HepG2 (cell line): ENCODE data around the gene SNAPIN. TPM values are rescaled to one million over a fixed set of nuclear protein-coding genes. Genes with fewer than 3 reads are reported as not detected.

Experiments used
- DR1 ChIP-seq: sonication (generic); formaldehyde crosslinking; IDR thresholded peaks from 2 replicates; pipeline ENCODE4 v1.8.0; 2021; ENCODE audit warnings: mild to moderate bottlenecking, missing genetic modification reagents, inconsistent platforms
- HOXA9 ChIP-seq: sonication (generic); formaldehyde crosslinking; IDR thresholded peaks from 2 replicates; pipeline ENCODE4 v1.8.1; 2022; ENCODE audit warnings: missing genetic modification reagents, mild to moderate bottlenecking, moderate library complexity, borderline replicate concordance
- MAFG ChIP-seq: sonication (generic); formaldehyde crosslinking; IDR thresholded peaks from 2 replicates; pipeline ENCODE4 v1.5.1; 2020; ENCODE audit warnings: mild to moderate bottlenecking, missing genetic modification reagents
- NR0B2 ChIP-seq: sonication (generic); formaldehyde crosslinking; IDR thresholded peaks from 2 replicates; pipeline ENCODE4 v1.4.0; 2020; ENCODE audit warnings: mild to moderate bottlenecking, missing genetic modification reagents
- TFE3 ChIP-seq: IDR thresholded peaks from 2 replicates; pipeline ENCODE4 v1.6.1; 2016
- ZNF24 ChIP-seq: fragments of 450-650 bp; IDR thresholded peaks from 2 replicates; pipeline ENCODE4 v1.6.1; 2017; ENCODE audit warnings: antibody characterized with exemption, mild to moderate bottlenecking
- ZNF3 ChIP-seq: IDR thresholded peaks from 2 replicates; pipeline ENCODE4 v1.7.0; 2017; ENCODE audit warnings: inconsistent platforms
- ZNF713 ChIP-seq: sonication (generic); formaldehyde crosslinking; IDR thresholded peaks from 2 replicates; pipeline ENCODE4 v1.4.0; 2020; ENCODE audit warnings: mild to moderate bottlenecking, missing genetic modification reagents
- ZNF761 ChIP-seq: sonication (generic); formaldehyde crosslinking; conservative IDR thresholded peaks from 2 replicates; pipeline ENCODE4 v1.4.0; 2020; ENCODE audit warnings: mild to moderate bottlenecking, missing genetic modification reagents
- polyA plus RNA-seq, 8 experiments: library from polyadenylated mRNA; depleted of rRNA in 3 of 8; stranded (reverse) in 7 of 8; unstranded in 1 of 8; fragments of >200 nt; fragmentation: Illumina TruSeq in 4 of 8; extraction: Trizol in 4 of 8; gene quantifications; 2 replicates each; pipeline versions ENCODE4 v1.2.1 to v1.2.3, GENCODE V29; 2011 to 2016; ENCODE audit warnings: low read depth in 4 of 8, missing spikeins in 1 of 8, mixed read lengths in 1 of 8; ENCODE audit not compliant: insufficient read depth in 1 of 8
- total RNA-seq, 5 experiments: library from RNA; depleted of rRNA; stranded (reverse); fragments of >200 nt; fragmentation: Illumina TruSeq; extraction: Trizol; gene quantifications; 2 replicates each; pipeline ENCODE4 v1.2.3, GENCODE V29; 2016; ENCODE audit warnings: low read depth in 1 of 5
- TF ChIP-seq, protein P1 (sequence below): sonication (generic); formaldehyde crosslinking; IDR thresholded peaks from 2 replicates; pipeline ENCODE4; 2020; ENCODE audit warnings: missing genetic modification reagents, mild to moderate bottlenecking, borderline replicate concordance
- TF ChIP-seq, protein P2 (sequence below): sonication (generic); formaldehyde crosslinking; IDR thresholded peaks from 2 replicates; pipeline ENCODE4 v1.5.0; 2020; ENCODE audit warnings: missing genetic modification reagents
- TF ChIP-seq, protein P3 (sequence below): IDR thresholded peaks from 2 replicates; pipeline ENCODE4 v1.6.1; 2016; ENCODE audit warnings: missing genetic modification reagents, missing compliant biosample characterization
- TF ChIP-seq, protein P4 (sequence below): sonication (generic); formaldehyde crosslinking; IDR thresholded peaks from 2 replicates; pipeline ENCODE4 v1.4.0; 2020; ENCODE audit warnings: missing genetic modification reagents

Gene SNAPIN
- total and polyA plus RNA-seq, 2 of the 13 experiments (the other 11 are each of a cell fraction or from before 2014, with no cell fraction given) = 23.9 to 25.7 TPM

DNA sequence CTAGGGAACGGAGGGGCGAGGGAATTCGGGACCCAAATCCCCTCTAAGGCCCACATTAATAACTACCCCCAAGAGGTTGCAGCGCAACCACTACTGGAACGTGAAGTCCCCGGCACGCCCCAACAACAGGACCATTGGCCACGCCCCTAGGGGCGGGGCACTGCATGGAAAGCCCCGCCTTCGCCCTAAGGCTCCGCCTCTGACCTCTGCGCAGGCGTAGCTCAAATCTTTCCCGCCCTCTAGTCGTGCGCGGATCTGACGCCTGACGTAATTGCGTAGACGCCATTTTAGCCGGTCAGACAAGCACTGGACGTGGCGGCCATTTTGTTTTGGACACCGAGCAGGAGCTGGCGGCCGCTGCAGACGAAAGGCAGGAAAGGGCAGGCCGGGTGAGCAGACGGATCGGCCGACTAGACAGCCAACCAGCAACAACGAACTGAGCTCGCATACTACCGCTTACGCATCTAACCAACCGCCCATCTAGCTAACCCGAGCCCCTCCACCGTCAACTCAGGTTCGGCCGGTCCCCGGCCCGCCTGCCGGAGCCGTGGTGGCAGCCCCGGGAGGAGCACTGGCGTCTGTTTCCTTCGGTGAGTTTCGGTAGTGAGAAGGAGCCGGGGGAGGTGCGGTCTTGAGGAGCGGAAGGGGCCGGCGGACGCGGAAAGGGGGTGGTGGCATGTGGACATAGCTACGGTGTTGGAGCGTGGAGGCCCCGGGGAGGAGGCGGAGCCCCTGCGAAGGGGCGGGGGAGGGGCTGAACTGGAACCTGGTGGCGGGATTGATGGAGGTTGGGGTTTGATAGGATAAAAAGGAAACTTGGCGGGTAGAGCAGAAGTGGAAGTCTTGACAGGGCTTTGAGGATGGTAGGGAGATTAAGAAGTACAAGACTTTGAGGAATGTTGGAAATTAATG is 24.5 kb upstream of the SNAPIN start, which contains the start of gene CHTOP (continued):
- TF ChIP-seq, protein P1, sequence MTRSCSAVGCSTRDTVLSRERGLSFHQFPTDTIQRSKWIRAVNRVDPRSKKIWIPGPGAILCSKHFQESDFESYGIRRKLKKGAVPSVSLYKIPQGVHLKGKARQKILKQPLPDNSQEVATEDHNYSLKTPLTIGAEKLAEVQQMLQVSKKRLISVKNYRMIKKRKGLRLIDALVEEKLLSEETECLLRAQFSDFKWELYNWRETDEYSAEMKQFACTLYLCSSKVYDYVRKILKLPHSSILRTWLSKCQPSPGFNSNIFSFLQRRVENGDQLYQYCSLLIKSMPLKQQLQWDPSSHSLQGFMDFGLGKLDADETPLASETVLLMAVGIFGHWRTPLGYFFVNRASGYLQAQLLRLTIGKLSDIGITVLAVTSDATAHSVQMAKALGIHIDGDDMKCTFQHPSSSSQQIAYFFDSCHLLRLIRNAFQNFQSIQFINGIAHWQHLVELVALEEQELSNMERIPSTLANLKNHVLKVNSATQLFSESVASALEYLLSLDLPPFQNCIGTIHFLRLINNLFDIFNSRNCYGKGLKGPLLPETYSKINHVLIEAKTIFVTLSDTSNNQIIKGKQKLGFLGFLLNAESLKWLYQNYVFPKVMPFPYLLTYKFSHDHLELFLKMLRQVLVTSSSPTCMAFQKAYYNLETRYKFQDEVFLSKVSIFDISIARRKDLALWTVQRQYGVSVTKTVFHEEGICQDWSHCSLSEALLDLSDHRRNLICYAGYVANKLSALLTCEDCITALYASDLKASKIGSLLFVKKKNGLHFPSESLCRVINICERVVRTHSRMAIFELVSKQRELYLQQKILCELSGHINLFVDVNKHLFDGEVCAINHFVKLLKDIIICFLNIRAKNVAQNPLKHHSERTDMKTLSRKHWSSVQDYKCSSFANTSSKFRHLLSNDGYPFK (CRISPR knock-in tag) = peak; percentile 96
- TF ChIP-seq ZNF24 = no peak
- no peak for TF ChIP-seq HOXA9 (CRISPR knock-in tag)
- TF ChIP-seq, protein P2, sequence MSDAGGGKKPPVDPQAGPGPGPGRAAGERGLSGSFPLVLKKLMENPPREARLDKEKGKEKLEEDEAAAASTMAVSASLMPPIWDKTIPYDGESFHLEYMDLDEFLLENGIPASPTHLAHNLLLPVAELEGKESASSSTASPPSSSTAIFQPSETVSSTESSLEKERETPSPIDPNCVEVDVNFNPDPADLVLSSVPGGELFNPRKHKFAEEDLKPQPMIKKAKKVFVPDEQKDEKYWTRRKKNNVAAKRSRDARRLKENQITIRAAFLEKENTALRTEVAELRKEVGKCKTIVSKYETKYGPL (CRISPR knock-in tag) = no peak
- TF ChIP-seq DR1 = peak; percentile 90
- TF ChIP-seq, protein P3, sequence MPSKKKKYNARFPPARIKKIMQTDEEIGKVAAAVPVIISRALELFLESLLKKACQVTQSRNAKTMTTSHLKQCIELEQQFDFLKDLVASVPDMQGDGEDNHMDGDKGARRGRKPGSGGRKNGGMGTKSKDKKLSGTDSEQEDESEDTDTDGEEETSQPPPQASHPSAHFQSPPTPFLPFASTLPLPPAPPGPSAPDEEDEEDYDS (CRISPR knock-in tag) = peak; percentile 93
- 0 out of 2 replicates have a peak, but pooled peaks have one; percentile 24 for TF ChIP-seq ZNF3
- 0 out of 2 replicates have a peak, but pooled peaks have one; percentile 31 for TF ChIP-seq ZNF761 (CRISPR knock-in tag)
- TF ChIP-seq NR0B2 (CRISPR knock-in tag) = no peak; the same call in 1 of the 2 replicates
- no peak for TF ChIP-seq ZNF713 (CRISPR knock-in tag)
- TF ChIP-seq MAFG (CRISPR knock-in tag) = no peak
- TF ChIP-seq TFE3 (CRISPR knock-in tag) = no peak; the same call in 1 of the 2 replicates
- TF ChIP-seq, protein P4, sequence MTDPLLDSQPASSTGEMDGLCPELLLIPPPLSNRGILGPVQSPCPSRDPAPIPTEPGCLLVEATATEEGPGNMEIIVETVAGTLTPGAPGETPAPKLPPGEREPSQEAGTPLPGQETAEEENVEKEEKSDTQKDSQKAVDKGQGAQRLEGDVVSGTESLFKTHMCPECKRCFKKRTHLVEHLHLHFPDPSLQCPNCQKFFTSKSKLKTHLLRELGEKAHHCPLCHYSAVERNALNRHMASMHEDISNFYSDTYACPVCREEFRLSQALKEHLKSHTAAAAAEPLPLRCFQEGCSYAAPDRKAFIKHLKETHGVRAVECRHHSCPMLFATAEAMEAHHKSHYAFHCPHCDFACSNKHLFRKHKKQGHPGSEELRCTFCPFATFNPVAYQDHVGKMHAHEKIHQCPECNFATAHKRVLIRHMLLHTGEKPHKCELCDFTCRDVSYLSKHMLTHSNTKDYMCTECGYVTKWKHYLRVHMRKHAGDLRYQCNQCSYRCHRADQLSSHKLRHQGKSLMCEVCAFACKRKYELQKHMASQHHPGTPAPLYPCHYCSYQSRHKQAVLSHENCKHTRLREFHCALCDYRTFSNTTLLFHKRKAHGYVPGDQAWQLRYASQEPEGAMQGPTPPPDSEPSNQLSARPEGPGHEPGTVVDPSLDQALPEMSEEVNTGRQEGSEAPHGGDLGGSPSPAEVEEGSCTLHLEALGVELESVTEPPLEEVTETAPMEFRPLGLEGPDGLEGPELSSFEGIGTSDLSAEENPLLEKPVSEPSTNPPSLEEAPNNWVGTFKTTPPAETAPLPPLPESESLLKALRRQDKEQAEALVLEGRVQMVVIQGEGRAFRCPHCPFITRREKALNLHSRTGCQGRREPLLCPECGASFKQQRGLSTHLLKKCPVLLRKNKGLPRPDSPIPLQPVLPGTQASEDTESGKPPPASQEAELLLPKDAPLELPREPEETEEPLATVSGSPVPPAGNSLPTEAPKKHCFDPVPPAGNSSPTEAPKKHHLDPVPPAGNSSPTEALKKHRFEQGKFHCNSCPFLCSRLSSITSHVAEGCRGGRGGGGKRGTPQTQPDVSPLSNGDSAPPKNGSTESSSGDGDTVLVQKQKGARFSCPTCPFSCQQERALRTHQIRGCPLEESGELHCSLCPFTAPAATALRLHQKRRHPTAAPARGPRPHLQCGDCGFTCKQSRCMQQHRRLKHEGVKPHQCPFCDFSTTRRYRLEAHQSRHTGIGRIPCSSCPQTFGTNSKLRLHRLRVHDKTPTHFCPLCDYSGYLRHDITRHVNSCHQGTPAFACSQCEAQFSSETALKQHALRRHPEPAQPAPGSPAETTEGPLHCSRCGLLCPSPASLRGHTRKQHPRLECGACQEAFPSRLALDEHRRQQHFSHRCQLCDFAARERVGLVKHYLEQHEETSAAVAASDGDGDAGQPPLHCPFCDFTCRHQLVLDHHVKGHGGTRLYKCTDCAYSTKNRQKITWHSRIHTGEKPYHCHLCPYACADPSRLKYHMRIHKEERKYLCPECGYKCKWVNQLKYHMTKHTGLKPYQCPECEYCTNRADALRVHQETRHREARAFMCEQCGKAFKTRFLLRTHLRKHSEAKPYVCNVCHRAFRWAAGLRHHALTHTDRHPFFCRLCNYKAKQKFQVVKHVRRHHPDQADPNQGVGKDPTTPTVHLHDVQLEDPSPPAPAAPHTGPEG = no peak
